Measurements from ENCODE around the gene RNF111. TPM values are rescaled to one million over a fixed set of nuclear protein-coding genes. Genes with fewer than 3 reads are reported as not detected.
"Not testable (repeated sequence)": the region's sequence is repeated elsewhere in the genome, so short reads cannot be mapped to it uniquely, and the experiment has no call there.

Gene RNF111
- polyA plus RNA-seq, 1 donor from 2014 or later, result 25.8 TPM

DNA sequence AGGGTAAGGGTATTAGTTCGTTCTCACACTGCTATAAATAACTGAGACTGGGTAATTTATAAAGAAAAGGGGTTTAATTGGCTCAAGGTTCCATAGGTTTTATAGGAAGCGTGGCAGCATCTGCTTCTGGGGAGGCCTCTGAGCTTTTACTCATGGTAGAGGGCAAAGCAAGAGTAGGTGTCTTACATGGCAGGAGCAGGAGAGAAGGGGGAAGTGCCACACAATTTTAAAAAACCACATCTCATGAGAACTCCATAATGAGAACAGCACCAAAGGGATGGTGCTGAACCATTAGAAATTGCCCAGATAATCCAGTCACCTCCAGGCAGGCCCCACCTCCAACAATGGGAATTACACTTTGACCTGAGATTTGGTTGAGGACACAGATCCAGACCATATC is 12.2 kb downstream of the RNF111 start:
- H3K4me2 ChIP-seq (ENCODE audit: low read length), result no peak overlapping the region
- no peaks in the 10 kb centered on the region for H4K20me1 ChIP-seq (ENCODE audit: insufficient read depth)
- H3K27me3 ChIP-seq (ENCODE audit: insufficient read depth, low read depth, low read length), result no peaks in the 10 kb centered on the region
- TF ChIP-seq RAD21 (conservative IDR thresholded peaks at IDR 0.05), result no peak
- TF ChIP-seq, protein P1, sequence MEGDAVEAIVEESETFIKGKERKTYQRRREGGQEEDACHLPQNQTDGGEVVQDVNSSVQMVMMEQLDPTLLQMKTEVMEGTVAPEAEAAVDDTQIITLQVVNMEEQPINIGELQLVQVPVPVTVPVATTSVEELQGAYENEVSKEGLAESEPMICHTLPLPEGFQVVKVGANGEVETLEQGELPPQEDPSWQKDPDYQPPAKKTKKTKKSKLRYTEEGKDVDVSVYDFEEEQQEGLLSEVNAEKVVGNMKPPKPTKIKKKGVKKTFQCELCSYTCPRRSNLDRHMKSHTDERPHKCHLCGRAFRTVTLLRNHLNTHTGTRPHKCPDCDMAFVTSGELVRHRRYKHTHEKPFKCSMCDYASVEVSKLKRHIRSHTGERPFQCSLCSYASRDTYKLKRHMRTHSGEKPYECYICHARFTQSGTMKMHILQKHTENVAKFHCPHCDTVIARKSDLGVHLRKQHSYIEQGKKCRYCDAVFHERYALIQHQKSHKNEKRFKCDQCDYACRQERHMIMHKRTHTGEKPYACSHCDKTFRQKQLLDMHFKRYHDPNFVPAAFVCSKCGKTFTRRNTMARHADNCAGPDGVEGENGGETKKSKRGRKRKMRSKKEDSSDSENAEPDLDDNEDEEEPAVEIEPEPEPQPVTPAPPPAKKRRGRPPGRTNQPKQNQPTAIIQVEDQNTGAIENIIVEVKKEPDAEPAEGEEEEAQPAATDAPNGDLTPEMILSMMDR (IDR thresholded peaks at IDR 0.05; ENCODE audit: poor library complexity, severe bottlenecking), result no peak
- TF ChIP-seq, protein P2, sequence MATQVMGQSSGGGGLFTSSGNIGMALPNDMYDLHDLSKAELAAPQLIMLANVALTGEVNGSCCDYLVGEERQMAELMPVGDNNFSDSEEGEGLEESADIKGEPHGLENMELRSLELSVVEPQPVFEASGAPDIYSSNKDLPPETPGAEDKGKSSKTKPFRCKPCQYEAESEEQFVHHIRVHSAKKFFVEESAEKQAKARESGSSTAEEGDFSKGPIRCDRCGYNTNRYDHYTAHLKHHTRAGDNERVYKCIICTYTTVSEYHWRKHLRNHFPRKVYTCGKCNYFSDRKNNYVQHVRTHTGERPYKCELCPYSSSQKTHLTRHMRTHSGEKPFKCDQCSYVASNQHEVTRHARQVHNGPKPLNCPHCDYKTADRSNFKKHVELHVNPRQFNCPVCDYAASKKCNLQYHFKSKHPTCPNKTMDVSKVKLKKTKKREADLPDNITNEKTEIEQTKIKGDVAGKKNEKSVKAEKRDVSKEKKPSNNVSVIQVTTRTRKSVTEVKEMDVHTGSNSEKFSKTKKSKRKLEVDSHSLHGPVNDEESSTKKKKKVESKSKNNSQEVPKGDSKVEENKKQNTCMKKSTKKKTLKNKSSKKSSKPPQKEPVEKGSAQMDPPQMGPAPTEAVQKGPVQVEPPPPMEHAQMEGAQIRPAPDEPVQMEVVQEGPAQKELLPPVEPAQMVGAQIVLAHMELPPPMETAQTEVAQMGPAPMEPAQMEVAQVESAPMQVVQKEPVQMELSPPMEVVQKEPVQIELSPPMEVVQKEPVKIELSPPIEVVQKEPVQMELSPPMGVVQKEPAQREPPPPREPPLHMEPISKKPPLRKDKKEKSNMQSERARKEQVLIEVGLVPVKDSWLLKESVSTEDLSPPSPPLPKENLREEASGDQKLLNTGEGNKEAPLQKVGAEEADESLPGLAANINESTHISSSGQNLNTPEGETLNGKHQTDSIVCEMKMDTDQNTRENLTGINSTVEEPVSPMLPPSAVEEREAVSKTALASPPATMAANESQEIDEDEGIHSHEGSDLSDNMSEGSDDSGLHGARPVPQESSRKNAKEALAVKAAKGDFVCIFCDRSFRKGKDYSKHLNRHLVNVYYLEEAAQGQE (IDR thresholded peaks at IDR 0.05; ENCODE audit: borderline replicate concordance), result no peak
- TF ChIP-seq EP300 (conservative IDR thresholded peaks at IDR 0.05; ENCODE audit: poor library complexity, severe bottlenecking), result no peak
- no peak for TF ChIP-seq SMC3 (conservative IDR thresholded peaks at IDR 0.05; ENCODE audit: poor library complexity)
- no peak for TF ChIP-seq MXI1 (conservative IDR thresholded peaks at IDR 0.05; ENCODE audit: poor library complexity, severe bottlenecking)
- no peak for TF ChIP-seq TAF1 (IDR thresholded peaks at IDR 0.05; ENCODE audit: low read depth)
- TF ChIP-seq POLR2AphosphoS5 (IDR thresholded peaks at IDR 0.05), result no peak
- no peak for TF ChIP-seq EZH2 (IDR thresholded peaks at IDR 0.05; ENCODE audit: borderline replicate concordance, insufficient read depth, low read length, poor library complexity, severe bottlenecking)
- H3K27ac ChIP-seq (ENCODE audit: low read length), result no peak overlapping the region
- no peaks in the 10 kb centered on the region for H3K9me3 ChIP-seq (ENCODE audit: low read length)
- H3K36me3 ChIP-seq (ENCODE audit: insufficient read depth, low read length), result no peaks in the 10 kb centered on the region
- no peak overlapping the region for H2AFZ ChIP-seq (ENCODE audit: low read depth, low read length)
- peaks cover 77% of the 10 kb centered on the region for H3K79me2 ChIP-seq (replicated peaks; ENCODE audit: insufficient read depth, low read length)
- H3K9ac ChIP-seq (ENCODE audit: low read length), result no peak overlapping the region
- no peaks in the 10 kb centered on the region for H3F3A ChIP-seq (ENCODE audit: insufficient read depth, low read length, poor library complexity, severe bottlenecking)
- H3K9me2 ChIP-seq (ENCODE audit: insufficient read depth, low read length), result no peaks in the 10 kb centered on the region
- no peak overlapping the region for H3K4me3 ChIP-seq (ENCODE audit: low read length)

DNA sequence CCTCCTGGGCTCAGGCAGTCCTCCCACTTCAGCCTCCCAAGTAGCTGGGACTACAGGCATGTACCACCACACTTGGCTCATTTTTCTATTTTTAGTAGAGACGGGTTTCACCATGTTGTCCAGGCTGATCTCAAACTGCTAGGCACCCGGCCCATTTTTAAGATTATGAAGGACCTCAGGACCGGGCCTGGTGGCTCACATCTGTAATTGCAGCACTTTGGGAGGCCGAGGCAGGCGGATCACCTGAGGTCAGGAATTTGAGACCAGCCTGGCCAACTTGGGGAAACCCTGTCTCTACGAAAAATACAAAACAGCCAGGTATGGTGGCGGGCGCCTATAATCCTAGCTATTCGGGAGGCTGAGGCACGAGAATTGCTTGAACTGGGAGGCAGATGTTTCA is 12.8 kb downstream of the RNF111 start:
- H3F3A ChIP-seq (ENCODE audit: insufficient read depth, low read length, poor library complexity, severe bottlenecking); H3K9ac ChIP-seq (ENCODE audit: low read length); H3K9me3 ChIP-seq (ENCODE audit: low read length); H3K27ac ChIP-seq (ENCODE audit: low read length); H4K20me1 ChIP-seq (ENCODE audit: insufficient read depth); H3K27me3 ChIP-seq (ENCODE audit: insufficient read depth, low read depth, low read length); H3K4me2 ChIP-seq (ENCODE audit: low read length); H3K9me2 ChIP-seq (ENCODE audit: insufficient read depth, low read length); H3K36me3 ChIP-seq (ENCODE audit: insufficient read depth, low read length); H2AFZ ChIP-seq (ENCODE audit: low read depth, low read length); H3K4me3 ChIP-seq (ENCODE audit: low read length): not testable (repeated sequence)
- peaks cover 77% of the 10 kb centered on the region for H3K79me2 ChIP-seq (replicated peaks; ENCODE audit: insufficient read depth, low read length)

DNA sequence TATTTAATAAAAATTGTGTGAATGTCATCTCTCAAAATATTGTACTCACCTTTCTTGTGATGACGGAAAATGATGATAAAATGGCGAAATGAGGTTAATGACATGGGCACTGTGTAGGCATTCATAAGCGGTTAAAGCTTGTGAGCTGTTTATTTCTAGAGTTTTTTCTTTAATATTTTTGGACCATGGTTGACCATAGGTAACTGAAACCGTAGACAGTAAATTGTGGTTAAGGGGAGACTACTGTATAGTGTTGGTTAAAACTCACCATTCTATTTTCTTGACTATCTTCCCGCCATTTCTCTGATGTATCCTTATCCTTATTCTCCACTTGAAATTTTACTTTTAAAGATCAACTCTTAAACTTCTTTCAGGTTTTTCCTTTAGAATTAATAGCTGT is 14.5 kb downstream of the RNF111 start:
- H3K9ac ChIP-seq (ENCODE audit: low read length), result no peak overlapping the region
- no peaks in the 10 kb centered on the region for H3K27me3 ChIP-seq (ENCODE audit: insufficient read depth, low read depth, low read length)
- H4K20me1 ChIP-seq (ENCODE audit: insufficient read depth), result no peaks in the 10 kb centered on the region
- H3K9me2 ChIP-seq (ENCODE audit: insufficient read depth, low read length), result no peaks in the 10 kb centered on the region
- H3K9me3 ChIP-seq (ENCODE audit: low read length), result no peaks in the 10 kb centered on the region
- no peak overlapping the region for H3K4me2 ChIP-seq (ENCODE audit: low read length)
- H3K79me2 ChIP-seq (replicated peaks; ENCODE audit: insufficient read depth, low read length), result peaks cover 76% of the 10 kb centered on the region
- no peak overlapping the region for H3K4me3 ChIP-seq (ENCODE audit: low read length)
- TF ChIP-seq, protein P1 (IDR thresholded peaks at IDR 0.05; ENCODE audit: poor library complexity, severe bottlenecking), result no peak
- TF ChIP-seq MXI1 (conservative IDR thresholded peaks at IDR 0.05; ENCODE audit: poor library complexity, severe bottlenecking), result no peak
- TF ChIP-seq SMC3 (conservative IDR thresholded peaks at IDR 0.05; ENCODE audit: poor library complexity), result no peak
- no peak for TF ChIP-seq EZH2 (IDR thresholded peaks at IDR 0.05; ENCODE audit: borderline replicate concordance, insufficient read depth, low read length, poor library complexity, severe bottlenecking)
- TF ChIP-seq TAF1 (IDR thresholded peaks at IDR 0.05; ENCODE audit: low read depth), result no peak
- H2AFZ ChIP-seq (ENCODE audit: low read depth, low read length), result no peak overlapping the region
- H3F3A ChIP-seq (ENCODE audit: insufficient read depth, low read length, poor library complexity, severe bottlenecking), result no peaks in the 10 kb centered on the region
- no peak overlapping the region for H3K27ac ChIP-seq (ENCODE audit: low read length)
- no peaks in the 10 kb centered on the region for H3K36me3 ChIP-seq (ENCODE audit: insufficient read depth, low read length)
